IPS-NIHi7 (cell line): ENCODE data around the gene PHETA1.

Experiments used
- DNase-seq: peaks from one replicate; pipeline ENCODE4 v3.0.0; 2012; ENCODE audit warnings: mixed read lengths; ENCODE audit errors: extremely low spot score

PHETA1 gene

DNA sequence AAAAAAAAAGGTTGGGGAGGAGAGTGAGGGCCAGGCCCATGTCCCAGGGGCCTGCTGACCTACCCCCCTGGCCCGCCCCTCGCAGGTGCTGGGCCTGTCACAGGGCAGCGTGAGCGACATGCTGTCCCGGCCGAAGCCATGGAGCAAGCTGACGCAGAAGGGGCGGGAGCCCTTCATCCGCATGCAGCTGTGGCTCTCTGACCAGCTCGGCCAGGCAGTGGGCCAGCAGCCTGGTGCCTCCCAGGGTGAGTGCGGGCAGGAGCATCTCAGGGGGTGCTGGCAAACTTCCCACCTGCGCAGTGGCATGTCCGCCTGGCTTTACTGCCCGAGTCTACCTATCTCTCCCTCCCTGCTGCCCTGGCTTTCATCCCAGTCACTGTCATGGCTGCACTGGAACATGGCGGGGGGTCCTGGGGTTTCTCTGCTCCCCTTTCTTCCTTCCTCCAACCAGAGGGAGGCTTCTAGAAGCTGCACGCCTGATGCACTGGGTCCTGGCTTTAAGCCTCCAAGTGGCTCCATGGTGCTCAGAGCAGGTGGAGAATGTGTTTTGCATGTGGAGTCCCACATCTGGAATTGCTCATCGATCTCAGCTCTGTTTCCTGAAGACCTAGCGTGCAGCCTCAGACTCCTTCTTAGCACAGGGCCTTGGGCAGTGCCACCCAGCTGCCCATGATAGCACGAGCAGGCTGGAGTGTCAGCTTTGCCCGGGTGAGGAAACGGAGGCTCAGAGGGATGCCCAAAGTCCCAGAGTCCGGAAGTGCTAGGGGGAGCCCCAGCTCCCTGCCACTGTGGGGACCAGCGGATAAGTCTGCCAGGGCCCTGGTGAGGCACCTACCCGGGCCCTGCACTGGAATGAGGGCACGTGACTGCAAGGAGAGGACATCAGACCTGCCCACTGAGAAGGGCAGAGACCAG is 46.3 kb downstream of the PHETA1 start:
- no peak for DNase-seq

DNA sequence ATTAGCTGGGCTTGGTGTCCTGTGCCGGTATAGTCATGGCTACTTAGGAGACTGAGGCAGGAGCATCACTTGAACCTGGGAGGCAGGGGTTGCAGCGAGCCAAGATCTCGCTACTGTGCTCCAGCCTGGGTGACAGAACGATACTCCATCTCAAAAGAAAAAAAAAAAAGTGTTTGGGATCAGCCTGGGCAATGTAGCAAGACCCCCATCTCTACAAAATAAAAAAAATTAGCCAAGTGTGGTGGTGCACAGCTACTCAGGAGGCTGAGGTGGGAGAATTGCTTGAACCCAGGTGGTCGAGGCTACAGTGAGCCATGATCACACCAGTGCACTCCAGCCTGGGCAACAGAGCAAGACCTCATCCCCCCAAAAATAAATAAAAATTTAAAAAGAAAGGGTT is 47.6 kb downstream of the PHETA1 start:
- no peak for DNase-seq

DNA sequence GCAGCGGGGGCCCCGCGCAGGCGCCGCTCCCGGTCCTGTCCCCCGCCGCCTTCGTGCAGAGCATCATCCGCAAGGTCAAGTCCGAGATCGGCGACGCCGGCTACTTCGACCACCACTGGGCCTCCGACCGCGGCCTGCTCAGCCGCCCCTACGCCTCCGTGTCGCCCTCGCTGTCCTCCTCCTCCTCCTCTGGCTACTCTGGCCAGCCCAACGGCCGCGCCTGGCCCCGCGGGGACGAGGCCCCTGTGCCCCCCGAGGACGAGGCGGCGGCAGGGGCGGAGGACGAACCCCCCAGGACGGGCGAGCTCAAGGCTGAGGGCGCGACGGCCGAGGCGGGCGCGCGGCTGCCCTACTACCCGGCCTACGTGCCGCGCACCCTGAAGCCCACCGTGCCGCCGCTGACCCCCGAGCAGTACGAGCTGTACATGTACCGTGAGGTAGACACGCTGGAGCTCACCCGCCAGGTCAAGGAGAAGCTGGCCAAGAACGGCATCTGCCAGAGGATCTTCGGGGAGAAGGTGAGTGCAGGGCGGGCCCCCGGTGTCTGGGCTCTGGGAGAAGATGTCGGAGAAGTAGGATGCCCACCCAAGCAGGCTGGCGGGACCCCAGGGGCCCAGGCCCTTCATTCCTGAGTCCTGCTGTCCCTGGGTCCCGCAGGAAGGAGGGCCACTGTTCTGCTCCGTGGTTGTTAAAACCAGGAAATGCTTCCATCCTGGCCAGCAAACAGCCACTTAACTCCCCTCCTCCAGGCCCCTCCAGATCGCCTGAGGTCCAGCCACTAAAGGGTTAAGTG is 48.4 kb downstream of the PHETA1 start:
- no peak for DNase-seq

DNA sequence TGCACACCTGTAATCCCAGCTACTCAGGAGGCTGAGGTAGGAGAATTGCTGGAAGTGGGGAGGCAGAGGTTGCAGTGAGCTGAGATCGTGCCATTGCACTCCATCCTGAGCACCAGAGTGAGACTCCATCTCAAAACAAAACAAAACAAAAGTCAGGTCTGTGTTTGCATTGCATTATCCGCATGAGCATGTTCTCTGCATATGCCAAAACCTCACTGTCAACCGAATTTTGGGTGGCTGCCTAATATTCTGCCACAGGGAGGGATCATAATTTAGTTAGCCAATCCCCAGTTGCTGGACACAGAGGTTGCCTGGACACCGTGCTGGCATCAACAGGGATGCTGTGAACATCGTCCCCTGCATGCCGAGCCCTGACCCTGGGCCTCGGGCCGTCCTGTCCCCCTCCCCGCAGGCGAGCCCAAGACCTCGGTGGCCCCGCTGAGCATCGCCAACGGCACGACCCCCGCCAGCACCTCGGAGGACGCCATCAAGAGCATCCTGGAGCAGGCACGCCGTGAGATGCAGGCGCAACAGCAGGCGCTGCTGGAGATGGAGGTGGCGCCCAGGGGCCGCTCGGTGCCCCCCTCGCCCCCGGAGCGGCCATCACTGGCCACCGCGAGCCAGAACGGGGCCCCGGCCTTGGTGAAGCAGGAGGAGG is 49.2 kb downstream of the PHETA1 start:
- DNase-seq = no peak

DNA sequence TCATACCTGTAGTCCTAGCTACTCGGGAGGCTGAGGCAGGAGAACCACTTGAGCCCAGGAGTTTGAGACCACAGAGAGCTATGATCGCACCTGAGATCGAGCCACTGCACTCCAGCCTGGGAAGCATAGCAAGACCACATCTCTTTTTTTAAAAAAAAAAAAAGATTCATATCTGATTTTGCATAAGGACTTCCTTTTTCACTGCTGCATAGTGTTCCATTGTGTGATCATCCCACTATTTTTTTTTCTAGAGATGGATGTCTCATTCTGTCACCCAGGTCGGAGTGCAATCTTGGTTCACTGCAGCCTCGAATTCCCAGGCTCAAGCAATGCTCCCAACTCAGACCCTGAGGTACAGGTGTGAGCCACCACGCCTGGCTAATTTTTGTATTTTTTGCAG is 50.4 kb downstream of the PHETA1 start:
- no peak for DNase-seq

DNA sequence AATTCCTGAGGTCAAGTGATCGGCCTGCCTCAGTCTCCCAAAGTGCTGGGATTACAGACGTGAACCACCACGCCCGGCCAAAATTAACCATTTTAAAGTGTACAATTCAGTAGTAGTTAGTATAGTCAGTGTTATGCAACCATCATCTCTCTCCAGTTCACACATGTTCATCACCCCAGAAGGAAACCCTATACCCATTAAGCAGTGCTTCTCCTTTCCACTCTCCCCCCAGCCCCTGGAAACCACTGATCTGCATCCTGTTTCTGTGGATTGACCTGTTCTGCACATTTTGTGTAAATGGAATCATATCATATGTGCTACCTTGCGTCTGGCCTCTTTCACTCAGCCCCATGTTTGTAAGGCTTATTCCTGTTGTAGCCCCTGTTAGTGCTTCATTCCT is 52.2 kb downstream of the PHETA1 start:
- no peak for DNase-seq

DNA sequence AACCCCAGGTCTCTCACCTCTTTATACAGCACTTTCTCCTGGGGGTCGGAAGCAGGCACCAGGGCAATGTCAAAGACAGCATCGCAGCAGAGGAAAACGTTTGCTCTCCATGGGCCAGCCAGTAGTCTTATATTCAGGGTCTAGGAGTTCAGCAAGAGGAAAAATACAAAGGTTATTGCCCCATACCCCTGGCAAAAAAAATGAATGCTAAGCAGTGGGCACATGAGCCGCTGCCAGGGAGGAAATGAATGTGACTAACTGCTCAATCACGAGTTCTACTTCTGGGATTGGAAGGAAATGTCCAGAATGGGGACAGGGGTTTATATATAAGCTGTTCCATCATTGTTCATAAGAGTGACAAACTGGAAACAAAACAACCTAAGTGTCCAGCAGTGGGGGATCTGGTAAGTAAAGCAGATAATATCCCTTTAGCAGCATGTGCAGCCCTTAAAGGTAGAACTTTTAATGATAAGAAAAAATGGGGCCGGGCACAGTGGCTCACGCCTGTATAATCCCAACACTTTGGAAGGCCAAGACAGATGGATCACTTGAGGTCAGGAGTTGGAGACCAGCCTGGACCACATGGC is 53.8 kb downstream of the PHETA1 start:
- DNase-seq = no peak

DNA sequence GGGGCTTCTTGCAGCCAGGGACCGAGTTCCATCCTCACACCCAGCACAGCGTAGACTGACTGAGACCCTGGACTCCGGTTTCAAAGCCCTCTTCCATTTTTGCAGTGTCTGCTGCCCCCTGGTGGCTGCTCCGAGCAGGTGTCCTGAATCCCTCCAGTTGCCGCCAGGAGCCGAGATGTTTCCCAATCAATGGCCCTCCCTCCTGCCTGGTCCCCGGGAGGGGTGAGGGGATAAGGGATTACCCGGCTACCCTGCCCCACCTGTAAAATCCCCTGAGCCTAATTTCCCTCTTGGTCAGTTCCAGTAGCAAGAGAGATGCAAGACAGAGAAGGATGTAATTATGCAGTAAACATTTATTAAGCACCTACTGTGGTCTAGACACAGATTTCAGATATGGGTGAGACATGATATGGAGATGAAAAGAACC is 55.0 kb downstream of the PHETA1 start:
- DNase-seq = peak; percentile 98

DNA sequence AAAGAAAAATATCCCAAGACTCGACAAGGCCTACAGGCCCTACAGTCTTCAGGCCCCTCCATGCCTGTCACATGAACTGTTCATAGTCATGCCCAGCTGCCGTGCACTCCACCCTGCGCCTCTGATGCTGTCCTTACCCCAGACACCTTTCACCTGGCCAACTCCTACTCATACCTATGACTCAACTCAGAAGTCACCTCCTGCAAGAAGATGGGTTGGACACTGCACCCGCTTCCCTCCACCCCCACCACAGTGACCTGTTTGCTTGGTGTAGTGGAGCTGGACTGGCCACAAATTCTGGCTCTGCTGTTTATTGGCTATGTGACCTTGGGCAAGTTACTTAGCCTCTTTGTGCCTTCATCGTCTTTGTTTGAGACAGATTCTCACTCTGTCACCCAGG is 56.2 kb downstream of the PHETA1 start:
- no peak for DNase-seq

DNA sequence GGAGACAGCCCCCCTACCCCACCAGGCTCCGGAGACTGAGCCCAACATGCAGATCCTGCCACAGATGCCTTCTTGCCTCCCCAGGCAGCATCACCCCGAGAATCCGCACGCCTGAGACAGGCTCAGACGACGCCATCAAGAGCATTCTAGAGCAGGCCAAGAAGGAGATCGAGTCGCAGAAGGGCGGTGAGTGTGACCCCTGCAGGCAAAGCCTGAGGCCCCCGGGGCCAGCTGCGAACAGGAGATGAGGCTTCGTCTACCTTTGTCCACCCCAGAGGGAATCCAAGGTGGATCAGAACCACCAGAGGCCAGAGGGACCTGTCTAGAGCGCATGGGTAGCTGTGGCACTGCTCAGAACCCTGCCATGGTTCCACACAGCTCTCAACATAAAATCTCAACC is 56.9 kb downstream of the PHETA1 start:
- no peak for DNase-seq

DNA sequence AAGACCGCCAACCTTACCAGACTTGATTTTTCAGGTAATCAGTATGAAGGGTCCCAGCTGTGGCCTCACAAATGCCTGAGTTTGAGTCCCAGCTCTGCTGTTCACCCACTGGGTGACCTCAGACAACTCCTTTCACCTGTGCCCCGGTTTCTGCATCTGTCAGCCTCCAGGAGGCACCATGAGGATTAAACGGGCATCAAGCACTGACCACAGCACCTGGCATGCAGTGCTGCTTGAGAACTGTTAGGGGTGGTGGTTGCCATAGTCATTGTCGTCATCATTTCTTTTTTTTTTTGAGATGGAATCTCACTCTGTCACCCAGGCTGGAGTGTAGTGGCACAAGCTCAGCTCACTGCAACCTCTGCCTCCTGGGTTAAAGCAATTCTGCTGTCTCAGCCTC is 57.9 kb downstream of the PHETA1 start:
- no peak for DNase-seq
